Germinal center (tissue), 1 donor: ENCODE results near the gene WDR82.
A peak's percentile ranks its signal among the peaks of the same experiment; 100 is the strongest.

Experiments
- DNase-seq: peaks from one replicate; pipeline ENCODE4 v3.0.0; 2012; ENCODE audit warnings: mixed read lengths, low spot score

Gene WDR82

DNA sequence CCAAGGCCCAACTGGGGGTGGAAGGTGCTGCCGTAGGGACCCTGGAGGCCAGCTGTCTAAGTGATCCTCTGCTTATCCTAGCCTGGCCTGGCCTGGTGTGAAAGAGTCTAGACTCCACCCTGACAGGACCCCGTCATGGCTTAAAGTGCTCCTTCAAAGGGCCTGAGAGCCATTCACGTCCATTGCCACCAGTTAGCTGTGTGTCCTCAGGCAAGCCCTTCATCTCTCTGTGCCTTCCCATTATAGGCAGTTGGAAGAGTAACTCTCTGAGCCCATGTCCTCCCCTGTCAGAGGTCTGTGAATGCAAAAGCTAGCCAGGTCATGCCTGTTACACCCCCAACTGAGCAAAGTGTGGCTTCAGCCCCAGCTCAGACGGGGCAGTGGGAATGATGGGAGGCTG lies 28.5 kb upstream of the WDR82 start:
- no peak for DNase-seq

DNA sequence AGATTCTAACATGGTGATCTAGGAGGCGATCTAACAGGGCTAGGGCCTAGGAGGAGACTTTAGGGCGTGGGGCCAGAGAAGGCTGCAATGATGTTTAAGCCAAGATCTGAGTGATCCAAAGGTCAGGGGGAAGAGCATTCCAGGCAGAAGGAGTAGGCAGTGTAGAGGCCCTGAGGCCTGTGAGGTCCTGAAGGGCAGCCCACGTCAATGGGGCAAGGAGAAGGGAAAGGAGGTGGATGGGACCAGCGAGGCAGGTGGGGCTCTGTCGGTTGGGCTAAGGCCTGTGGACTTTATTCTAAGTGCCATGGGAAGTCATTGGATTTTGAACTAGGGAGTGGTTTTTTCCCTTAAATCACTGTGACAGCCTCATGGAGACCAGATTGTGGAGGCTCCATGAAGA lies 27.5 kb upstream of the WDR82 start:
- DNase-seq, result no peak

DNA sequence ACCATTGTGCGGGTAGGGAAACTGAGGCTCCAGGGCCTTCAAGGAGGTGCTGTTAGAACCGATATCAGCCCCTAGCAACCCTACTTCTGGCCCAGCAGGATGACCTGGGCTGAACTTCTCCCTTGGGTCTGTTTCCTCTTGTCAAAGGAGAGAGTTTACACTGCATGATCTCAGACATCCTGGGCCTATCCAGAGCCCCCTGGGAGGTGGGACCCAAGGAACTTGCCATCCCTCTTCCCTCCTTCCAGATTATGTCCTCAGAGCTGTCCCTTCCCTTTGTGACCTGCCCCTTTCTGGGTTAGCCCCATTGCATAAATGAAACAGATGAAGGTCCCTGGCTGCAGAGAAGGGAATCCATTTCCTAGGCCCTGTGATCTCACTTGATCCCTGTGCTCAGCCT lies 25.4 kb upstream of the WDR82 start:
- no peak for DNase-seq

DNA sequence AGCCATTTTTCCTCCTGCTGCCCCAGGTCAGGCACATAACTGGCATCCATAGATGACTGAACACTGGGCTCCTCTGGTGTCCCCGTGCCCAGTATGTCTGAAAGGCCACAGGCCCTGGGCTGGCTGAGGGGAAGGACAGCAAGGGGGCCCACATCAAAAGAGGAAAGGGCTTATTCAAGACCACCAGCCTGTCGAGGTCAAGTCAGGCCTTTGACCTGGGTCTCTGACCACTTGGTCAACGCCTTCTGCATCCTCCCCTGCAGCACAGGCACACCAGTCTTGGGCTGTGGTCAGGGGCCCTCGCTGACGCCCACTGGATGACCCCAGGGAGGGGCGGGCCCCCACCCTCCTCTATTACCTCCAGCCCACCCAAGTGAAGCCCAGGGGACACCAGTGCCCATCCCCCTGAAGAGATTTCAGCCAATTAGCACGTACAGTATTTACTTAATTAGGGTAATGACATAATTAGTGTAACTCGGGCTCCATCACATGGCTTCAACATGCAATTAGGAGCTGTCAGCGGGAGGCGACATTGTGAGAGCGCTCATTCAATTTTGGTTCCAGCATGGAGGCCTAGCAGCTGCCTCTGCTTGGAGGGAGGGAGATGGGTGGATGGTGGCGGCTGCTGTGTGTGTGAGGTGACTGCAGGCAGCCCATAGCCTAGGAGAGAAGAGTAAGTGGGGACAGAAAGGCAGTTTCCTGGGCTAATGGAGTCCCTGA lies 24.1 kb upstream of the WDR82 start:
- DNase-seq, result no peak

DNA sequence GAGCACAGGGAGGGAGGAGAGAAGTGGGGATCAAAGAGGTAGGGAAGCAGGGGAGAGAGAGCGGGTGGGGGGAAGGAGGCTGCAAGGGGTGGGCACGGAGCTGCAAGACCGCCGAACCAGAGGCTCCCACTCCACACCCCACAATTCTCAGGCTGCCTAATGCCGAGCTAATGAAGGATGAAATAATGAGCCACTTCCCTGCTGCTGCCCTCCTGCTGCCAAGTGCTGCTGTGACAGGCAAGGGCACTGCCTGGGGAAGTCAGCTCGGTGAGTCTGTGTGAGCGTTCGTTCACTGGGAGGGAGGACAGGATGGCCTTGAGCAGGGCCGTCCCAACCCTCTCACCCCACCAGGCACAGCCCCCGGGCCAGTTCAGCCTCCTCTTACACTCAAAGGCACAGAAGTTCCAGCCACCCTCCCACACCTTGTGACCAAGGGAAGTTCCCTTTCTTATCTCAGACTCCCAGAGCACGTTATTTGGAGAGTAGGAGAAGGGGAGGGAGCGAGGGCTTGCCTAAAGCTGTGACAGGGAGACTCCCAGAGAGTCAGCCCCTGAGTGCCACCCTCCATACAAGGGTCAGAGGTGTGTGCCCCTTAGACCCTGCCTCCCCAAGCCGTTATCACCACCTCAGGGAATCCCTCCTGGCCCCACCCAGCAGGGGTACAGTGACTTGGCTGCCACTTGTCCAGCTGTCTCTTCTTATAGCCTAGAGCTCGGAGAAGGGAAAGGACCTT lies 21.6 kb upstream of the WDR82 start:
- DNase-seq, result no peak

DNA sequence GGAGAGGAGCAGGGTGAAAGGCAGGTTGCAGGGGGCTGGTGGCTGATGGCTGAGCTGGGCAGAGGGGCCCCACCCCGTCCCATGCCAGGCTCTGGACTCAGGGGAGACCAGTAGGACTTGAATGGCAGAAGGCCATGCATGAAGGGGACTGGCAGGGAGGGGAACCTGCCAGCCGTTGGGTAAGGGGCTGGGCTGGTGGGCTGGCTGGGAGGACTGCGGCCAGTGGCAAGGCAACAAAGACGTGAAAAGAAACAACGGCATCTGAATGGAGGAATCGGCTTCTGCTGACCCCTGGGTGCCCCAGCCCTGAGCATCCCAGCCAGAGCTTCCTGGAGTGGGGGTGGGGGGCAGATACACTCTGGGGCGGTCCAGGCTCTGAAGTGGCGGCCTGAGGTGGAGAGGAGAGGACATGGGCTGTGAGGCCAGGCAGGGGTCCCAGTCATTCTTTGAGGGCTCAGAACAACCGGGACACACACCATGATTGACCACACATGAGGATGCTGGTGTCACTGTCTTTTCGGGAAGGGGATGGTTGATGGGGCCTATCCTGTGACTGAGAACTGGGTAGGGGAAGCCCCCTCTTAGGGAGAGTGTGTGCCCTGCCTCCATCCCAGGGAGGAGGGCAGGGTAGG lies 20.9 kb upstream of the WDR82 start:
- DNase-seq, result no peak

DNA sequence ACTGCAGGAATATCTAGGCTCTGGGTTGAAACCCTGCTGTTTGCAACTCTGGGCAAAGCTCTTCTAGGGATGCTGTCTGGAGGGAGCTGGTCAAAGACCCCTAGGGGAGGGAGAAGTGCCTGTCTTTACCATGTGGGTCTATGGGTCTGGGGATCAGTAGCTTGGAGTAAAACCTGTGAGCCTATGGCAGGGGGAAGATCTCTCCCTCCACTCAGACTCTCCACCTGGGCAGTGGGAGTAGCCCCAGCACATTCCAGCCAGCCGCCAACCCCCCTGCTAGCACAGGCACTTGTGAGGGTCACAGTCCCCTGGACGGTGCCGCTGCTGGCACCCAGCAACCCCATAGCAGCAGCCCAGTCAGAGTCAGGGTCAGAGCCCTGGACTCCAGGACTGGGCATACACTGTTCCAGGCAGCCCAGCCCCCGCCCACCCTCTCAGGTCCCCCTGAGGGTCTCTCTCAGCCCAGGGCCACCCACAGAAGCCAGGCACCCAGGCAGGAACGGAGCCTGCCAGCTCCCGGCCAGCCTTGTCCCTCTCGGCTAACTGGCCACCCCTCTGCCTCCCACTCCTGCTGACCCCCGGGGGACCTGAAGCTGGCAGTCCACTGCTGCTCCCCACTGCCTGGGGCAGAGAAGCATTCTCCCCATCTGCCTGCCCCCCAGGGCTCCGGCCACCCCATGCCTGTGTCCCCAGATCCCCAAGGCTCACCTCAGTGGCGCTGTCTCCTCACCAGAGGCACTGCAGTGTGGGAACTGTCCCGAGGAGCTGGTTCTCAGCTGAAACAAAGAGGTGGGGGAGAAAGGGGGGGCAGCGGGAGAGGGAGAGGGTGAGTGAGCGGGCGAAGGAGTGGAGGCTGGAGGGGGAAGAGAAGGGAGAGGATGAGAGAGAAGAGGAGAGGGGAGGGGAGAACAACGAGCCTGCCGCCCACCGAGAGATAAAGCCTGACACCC lies 20.0 kb upstream of the WDR82 start:
- no peak for DNase-seq

DNA sequence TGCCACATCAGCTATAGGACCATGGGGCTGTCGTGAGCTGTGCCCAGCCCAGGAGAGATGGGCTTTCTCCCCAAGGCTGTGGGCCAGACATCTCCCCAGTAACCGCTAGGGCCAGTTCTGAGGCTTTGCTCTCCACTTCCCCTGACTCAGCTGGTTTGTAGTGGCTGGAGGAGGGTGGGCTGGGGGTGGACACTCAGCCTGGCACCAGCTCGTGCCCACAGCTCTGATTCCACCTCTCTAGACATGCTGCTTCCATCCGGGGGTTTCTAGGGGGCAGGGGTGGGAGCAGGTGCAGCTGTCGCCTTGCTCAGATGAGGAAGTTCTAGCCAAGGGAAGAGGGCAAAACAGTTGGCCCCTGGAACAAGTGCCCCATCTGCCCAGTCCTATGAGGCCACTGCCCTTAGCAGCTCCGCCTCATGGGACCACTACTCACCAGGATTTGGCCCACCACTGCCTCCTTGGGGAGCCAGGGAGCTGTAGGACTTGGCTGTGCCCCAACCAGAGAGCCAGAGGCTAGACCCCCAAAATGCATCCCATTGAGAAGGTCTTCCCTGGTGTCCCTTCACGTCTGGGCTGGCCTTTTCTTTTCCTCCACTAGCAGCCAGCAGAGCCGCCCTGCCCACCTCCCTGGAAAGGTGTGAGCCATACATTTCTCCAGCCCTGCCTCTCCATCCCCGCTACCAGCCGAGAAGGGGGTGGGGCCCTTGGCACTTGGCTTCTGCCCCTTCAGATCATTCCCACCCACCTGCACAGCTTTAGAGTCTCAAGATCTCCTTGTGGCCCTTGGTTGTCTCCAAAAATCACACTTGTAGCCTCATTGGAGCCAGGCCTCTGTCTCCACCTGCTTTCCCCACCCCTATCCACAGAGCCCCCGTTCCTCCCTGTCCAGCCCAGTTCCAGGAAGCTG lies 19.0 kb upstream of the WDR82 start:
- DNase-seq, result no peak

DNA sequence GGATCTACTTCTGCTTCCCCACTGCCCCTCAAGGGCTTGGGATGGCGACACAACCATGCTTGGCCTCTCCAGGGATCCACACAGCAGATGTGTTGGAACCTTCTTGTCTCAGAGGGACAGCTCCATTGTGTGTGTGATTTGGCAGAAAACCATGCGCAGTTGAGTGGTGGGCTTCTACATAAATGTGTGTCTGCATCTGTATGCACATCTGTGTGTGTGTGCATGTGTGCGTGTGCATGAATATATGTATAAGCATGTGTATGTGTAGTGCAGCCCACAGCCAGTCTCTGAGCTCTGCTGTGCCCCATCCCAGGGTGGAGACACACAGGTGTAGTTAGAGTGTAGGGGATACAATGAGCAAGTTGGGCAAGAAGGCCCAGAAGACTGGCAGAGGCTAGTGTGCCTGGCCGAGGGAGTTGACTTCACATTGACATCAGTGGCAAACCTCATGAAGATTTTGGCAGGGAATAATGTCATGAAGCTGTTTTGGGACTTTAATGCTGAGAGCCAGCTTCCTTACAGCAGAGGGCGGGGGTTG lies 17.3 kb upstream of the WDR82 start:
- DNase-seq, result no peak

DNA sequence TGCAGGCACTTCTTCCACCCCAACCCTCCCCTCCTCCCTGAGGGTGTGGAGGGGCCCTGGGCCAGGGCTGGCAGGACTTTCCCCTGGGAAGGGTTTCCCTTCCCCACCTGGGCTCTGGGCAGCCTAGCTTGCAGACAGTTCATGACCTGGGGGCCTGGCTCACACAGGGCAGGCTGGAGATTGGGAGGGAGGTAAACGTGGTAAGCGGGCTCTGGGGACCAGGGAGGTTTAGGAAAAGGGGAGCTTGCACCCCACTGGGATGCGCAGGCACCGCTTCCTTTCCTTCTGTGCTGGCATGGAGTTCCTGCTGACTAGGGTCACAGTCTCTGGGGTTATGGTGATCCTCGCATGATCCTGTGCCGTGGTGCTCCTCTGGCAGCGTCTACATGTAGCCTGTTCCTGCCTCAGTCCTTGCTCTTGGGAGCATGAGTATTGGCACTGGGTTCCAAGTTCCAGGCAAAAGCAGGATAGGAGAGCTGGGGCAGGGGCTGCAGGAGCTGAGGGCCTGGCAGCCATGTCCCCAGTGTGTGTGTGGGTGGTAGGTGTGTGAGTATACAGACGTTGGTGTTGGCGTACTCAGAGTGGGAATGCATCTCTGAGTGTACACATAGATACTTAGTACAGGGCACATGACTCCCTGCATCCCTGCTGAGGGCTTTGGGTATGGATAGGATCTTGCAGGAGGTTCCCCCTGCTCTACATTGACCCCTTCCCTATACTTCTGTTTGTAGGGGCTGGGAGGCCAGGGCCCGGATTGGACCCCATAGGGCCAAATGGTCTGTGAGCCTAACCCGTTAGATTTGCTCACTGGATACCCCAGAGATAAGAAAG lies 16.1 kb upstream of the WDR82 start:
- DNase-seq, result no peak

DNA sequence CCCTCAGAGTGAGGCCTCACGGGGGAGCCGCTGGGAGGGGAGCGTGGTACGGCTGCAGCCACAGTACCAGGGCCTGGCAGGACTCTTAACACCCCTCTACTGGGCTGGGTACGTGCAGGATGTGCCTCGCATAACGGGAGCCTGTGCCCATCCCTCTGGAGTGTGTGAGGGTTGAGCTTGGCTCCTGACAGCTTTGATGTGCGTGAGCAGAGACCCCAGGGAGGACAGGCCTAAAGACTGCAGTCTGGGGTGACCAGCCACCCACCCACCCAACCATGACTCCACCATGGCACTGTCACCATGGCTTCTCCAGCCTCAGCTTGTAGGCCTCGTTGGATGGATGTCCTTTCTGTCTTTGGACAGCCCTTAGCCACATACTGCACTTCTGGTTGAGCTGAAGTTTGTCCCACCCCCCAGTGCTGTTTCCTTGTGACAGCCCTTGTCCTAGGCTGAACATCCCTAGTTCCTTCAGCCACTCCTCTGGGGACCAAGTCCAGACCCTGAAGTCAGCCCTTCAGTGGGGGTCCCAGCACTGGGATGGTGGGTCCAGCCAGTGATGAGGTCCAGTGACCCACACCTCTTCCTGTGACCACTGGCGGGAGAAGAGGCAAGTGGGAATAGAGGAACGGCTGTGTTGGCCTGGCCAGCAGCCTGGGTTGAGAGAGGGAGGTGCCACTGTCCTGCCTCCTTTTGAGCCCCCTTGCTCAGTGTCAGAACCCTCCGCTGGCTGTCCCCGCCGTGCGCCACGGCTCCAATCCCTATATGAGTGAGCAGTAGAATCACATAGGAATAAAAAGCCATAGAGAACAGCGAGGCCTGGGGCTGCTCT lies 15.3 kb upstream of the WDR82 start:
- no peak for DNase-seq

DNA sequence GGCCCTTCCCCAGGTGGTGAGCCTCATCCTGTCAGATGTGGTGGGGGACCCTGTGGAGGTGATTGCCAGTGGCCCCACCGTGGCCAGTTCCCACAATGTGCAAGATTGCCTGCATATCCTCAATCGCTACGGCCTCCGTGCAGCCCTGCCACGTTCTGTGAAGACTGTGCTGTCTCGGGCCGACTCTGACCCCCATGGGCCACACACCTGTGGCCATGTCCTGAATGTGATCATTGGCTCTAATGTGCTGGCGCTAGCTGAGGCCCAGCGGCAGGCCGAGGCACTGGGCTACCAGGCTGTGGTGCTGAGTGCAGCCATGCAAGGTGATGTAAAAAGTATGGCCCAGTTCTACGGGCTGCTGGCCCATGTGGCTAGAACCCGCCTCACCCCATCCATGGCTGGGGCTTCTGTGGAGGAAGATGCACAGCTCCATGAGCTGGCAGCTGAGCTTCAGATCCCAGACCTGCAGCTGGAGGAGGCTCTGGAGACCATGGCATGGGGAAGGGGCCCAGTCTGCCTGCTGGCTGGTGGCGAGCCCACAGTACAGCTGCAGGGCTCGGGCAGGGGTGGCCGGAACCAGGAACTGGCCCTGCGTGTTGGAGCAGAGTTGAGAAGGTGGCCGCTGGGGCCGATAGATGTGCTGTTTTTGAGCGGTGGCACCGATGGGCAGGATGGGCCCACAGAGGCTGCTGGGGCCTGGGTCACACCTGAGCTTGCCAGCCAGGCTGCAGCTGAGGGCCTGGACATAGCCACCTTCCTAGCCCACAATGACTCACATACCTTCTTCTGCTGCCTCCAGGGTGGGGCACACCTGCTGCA lies 14.0 kb upstream of the WDR82 start:
- no peak for DNase-seq

DNA sequence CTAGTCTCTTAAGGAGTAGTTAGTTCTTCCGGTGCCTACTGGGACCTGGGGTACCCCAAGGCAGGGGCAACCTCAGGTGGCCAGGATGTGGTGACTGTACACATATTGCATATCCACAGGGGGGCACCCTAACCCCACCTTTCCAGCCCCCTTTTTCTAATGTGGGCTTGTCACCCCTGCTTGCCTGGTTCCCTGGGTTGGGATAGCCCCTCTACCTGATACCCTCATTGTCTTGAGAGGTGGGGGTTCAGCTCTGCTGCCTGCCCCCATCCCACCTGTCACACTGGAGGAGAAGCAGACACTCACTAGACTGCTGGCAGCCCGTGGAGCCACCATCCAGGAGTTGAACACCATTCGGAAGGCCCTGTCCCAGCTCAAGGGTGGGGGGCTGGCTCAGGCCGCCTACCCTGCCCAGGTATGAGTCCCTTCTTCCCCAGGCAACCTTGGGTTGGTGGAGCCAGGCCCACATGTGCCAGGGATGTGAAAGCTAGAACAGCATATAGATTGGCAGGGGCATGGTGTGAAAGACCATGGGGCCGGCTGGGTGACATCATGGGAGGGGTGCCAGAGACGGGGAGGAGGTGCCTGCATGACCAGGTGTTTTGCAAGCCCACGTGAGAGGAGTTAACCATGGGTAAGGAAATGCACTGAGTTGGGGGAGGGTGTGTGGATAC lies 13.2 kb upstream of the WDR82 start:
- peak; percentile 54 for DNase-seq

DNA sequence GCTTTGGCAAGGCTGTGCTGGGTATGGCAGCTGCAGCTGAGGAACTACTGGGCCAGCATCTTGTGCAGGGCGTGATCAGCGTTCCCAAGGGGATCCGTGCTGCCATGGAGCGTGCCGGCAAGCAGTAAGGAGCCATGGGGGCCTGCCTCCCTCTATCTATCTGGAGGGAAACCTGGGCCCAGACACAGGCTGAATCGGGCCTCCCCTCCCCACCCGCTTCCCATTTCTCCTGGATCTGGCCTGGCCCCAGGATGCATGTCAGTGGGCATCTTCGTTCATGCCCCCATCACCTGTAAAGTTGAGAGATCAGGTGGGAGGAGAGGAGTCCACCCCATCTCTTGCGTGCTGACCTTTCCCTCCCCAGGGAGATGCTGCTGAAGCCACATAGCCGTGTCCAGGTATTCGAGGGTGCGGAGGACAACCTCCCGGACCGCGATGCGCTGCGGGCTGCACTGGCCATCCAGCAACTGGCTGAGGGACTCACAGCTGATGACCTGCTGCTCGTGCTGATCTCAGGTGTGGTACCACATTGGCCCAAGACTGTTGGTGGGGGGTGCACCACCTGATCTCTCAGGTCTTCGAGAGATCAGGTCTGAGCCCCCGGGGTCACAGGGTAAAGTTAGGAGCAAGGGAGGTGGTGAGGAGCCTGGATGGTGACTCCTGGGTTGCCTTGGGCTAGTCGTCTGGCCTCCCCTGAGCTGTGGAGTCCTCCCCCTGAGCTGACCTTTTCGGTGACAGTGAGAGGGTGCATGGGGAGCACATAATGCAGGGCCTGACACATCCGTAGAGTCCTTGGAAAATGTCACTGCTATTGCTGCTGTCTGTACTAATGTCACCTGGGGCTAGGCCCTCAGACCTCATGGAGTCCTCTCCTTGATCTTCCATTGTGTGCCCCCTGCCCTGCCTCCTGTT lies 12.4 kb upstream of the WDR82 start:
- no peak for DNase-seq

DNA sequence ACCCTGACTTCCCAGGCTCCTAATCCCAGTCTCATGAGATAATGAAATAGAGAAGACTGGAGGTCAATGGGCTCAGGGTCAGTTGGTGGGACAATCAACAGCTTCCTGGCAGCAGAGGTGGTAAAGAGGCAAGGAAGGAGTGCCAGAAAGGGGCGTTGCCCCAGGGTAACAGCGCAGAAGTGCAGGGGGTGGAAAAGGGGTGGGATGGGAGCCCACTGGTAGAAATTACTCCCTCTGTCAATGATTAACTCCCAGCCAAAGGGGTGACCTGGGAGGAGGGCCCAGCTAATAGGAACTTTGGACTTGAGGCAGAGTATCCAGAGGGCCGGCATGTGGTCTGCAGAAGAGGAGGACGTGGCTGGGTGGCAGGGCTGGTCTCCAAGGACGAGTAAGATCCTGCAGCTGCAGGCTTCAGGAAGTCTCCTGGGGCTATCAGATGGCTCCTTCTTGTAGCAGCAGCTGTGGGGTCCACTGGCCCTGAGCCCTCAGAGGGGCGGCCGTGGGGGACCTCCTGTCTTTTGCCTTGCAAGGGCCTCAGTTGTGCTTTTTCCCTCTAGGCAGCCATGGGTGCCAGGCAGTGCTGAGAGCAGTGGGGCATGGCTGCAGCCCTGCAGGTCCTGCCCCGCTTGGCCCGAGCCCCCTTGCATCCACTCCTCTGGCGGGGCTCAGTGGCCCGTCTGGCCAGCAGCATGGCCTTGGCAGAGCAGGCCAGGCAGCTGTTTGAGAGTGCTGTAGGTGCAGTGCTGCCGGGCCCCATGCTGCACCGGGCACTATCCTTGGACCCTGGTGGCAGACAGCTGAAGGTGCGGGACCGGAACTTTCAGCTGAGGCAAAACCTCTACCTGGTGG lies 11.5 kb upstream of the WDR82 start:
- no peak for DNase-seq

DNA sequence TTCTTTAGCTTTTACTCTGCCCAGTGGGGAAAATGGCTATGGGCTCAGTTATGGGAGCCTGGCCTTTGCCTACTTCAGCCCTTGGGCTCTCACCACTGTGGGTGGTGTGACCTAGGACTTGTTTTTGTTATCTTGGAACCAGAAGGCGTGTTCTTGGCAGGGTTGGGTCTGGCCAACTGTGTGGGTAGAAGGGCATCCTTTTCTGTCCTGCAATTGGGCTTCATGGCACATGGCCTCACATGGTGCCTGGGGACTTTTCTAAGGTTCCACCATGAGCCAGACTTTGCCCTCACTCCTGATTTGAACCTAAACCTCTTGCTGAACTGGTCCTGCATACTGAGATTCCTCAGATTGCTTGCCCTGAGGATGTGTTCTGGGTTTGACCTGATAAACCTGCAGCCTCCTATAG lies 10.9 kb upstream of the WDR82 start:
- DNase-seq, result no peak
